Activated CD4-positive, CD25-positive, alpha-beta regulatory T cell treated with anti-CD3 and anti-CD28 coated beads, Interleukin-2, amount 50 U/mL, for 16 hours (primary cell): ENCODE data around the gene FAM200A.
"Not testable (repeated sequence)": the region's sequence is repeated elsewhere in the genome, so short reads cannot be mapped to it uniquely, and the experiment has no call there.

Experiments
- DNase-seq: peaks from one replicate; pipeline ENCODE4 v3.0.0-alpha.2; 2020; ENCODE audit warnings: low read depth, low spot score

Gene FAM200A

GRCh38 chr7:99559175-99559915, 7.4 kb upstream of the FAM200A start:
- DNase-seq: no peak

GRCh38 chr7:99558306-99559174, 6.6 kb upstream of the FAM200A start, which contains the start of gene ZNF655:
Gene ZNF655, plus strand, starts transcription at chr7:99558642. Its CDS starts 1,918 bp downstream, at chr7:99560560.
- DNase-seq: peak; percentile 81

GRCh38 chr7:99557940-99558305, 6.0 kb upstream of the FAM200A start:
- no peak for DNase-seq

GRCh38 chr7:99557196-99557607, 5.3 kb upstream of the FAM200A start:
- no peak for DNase-seq

GRCh38 chr7:99554939-99555338, 3.0 kb upstream of the FAM200A start:
- DNase-seq: no peak

DNA sequence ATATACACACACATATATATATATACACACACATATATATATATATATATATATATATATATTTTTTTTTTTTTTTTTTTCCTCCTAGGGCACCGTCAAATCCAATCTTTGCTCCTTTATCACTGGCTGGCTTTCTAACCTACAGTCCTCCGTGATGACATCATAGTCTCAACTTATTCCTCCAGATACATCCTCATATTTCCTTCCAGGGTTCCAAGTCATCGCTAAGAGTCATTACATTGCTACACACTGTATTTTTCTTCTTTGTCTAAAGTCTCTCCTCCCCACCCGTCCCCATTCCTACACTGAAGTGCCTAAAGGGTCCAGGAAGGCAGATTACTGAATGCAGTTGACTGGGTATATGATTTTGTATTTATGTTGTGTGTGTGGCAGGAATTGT, 1.1 kb upstream of the FAM200A start:
- DNase-seq: no peak

GRCh38 chr7:99551334-99551733, 580 bp downstream of the FAM200A start:
- DNase-seq: no peak

GRCh38 chr7:99549545-99549944, 2.4 kb downstream of the FAM200A start:
- not testable (repeated sequence) for DNase-seq

DNA sequence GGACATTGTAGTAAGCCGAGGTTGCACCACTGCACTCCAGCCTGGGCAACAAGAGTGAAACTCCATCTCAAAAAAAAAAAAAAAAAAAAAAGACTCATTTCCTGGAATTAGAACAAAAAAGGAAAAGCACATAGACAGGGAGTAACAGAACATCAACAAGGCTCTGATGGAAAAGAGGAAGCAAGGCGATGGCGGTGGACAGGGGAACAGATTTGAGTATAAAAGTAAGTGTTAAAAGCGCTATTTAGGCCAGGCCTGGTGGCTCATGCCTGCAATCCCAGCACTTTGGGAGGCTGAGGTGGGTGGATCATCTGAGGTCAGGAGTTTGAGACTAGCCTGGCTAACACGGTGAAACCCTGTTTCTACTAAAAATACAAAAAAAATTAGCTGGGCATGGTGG, 6.6 kb downstream of the FAM200A start:
- not testable (repeated sequence) for DNase-seq

DNA sequence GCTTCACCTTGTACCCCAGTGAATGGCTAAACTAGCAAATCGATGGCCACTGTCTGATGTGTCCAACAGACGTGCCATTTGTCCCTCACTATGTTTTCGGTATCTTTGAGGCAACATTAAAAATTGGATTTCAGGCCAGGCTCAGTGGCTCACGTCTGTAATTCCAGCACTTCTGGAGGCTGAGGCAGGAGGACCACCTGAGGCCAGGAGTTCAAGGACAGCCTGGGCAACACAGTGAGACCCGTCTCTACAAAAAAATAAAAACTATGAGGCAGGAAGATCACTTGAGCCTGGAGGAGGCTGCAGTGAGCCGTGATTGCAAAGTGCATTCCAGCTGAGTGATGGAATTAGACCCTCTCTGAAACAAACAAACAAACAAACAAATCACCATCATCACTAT, 8.0 kb downstream of the FAM200A start:
- DNase-seq: no peak

DNA sequence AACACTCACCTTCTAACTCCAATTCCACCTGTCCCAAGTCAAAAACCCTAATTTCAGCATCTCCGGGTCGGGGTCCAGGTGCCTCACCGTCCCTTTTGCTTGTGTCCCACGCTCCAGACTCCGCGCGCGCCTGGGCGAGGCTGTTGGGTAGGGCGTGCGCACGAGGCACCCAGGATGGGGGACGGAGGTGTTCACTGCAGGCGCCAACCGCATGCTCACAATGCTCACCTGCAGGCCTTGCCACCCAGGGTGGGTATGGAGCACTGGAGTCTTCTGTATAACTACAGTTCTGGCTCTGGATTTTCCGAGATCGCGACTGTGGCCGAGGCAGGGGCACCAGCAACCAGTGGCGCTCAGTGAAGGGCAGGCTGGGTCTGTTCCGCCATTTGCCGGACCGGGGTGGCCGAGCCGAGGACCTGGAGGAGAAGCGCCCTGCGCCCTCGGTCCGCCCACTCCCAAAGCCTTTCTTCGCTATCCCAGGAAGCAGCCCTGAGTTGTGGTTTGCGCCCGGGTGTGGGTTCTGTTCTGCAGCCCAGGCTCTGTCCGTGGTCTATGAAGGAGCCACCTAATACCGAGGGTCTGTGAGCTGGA, 8.7 kb downstream of the FAM200A start:
- DNase-seq: no peak

DNA sequence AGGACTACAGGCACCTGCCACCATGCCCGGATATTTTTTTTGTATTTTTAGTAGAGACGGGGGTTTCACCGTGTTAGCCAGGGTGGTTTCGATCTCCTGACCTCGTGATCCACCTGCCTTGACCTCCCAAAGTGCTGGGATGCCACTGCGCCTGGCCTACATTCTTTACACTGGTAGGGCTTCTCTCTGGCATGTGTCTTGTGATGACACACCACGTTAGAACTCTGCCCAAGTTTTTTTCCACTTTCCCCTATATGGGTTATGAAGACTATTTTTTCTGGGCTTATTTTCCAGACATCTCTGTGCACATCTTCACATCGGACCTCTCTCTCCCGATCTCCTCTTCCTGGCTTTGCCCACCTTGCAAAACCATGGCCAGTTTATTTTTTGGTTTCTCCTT, 10.7 kb downstream of the FAM200A start:
- no peak for DNase-seq

DNA sequence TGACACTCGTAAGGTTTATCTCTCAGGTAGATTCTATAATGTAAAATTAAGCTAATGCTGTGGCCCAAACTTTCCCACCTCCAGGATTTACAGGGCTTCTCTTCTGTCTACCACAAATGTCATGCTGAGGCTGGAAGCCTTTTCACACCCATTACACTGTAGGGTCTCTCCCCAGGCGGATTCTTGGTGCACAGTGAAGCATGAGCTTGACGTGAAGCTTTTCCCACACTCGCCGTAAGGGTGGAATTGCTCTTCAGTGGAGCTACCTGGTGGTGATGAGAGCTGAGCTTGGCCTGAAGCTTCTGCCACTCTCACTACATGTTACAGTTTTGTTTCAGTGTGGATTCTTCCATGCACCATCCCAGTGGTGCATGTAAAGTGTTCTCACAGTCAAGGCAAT, 11.4 kb downstream of the FAM200A start:
- no peak for DNase-seq

DNA sequence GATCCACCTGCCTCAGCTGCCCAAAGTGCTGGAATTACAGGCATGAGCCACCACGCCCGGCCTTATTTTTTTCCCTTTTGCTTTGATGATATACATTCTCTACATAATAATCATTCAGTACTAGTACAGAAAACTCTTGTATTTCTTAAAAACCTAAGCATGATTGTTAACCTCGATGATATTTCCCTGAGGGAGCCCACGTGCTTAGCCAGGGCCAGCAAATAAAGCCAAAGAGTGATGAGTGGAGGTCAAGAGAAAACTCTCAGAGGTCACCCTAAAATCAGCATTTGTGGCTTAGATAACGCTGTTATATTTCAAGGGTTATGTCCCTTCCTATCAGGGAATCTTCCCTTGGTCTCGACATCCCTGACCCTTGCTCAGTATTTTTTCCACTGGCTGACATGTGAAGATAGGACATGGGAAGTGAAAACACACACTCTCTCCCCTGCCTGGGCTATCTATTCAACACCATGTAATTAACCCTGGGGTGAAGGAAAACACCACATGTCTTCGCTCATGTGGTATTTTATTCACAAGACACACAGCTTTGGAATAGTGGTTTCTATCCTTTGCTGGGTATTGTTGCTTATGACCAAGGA, 12.6 kb downstream of the FAM200A start:
- DNase-seq: no peak

- DNase-seq: no peak
Observed at GRCh38 chr7:99535667-99536066, 16.2 kb downstream of the FAM200A start.

DNA sequence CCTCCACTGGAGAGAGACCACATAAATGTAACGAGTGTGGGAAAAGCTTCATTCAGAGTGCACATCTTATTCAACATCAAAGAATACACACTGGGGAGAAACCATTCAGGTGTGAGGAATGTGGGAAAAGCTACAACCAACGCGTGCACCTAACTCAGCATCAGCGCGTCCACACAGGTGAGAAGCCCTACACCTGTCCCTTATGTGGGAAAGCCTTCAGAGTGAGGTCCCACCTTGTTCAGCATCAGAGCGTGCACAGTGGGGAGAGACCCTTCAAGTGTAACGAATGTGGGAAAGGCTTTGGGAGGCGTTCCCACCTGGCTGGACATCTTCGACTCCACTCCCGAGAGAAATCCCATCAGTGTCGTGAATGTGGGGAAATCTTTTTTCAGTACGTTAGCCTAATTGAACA, 20.6 kb downstream of the FAM200A start:
- DNase-seq: no peak

- DNase-seq: no peak
Observed at GRCh38 chr7:99525713-99526440, 26.0 kb downstream of the FAM200A start.

GRCh38 chr7:99521399-99521798, 30.5 kb downstream of the FAM200A start:
- no peak for DNase-seq

DNA sequence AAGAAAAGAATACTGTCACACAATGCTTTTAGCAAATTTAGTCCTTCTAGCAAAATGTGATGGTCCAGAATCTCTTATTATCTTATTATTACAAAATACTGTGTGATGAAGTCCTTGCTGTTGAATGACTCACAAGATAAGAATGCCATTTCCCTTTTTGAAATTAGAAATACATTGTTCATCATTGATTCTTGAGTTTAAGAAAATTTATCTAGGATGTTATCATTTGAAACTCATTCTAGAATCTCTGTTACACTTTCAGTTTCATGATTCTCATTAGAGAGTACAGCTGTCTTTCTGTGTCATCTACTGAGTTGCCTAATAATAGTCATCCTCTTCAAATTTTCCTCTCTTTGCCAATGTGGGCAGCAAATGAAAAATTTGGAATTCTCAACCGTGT, 37.9 kb downstream of the FAM200A start:
- DNase-seq: no peak

DNA sequence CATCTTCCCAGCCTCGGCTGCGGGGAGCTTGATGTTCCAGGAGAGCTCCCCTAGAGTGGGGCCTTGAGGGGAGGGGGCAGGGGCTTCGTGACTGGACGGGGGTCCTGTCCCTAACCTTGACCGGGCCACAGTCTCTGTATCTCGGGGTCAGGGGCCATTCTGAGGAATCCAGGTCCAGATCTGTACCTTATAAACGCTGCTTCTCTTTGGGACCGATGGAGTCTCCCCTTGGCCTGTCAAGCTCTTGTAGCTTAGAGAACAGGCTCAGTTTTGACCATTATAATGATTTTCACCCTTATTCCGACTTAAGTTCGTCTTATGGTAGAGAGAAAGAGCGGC, 46.6 kb downstream of the FAM200A start:
- no peak for DNase-seq

DNA sequence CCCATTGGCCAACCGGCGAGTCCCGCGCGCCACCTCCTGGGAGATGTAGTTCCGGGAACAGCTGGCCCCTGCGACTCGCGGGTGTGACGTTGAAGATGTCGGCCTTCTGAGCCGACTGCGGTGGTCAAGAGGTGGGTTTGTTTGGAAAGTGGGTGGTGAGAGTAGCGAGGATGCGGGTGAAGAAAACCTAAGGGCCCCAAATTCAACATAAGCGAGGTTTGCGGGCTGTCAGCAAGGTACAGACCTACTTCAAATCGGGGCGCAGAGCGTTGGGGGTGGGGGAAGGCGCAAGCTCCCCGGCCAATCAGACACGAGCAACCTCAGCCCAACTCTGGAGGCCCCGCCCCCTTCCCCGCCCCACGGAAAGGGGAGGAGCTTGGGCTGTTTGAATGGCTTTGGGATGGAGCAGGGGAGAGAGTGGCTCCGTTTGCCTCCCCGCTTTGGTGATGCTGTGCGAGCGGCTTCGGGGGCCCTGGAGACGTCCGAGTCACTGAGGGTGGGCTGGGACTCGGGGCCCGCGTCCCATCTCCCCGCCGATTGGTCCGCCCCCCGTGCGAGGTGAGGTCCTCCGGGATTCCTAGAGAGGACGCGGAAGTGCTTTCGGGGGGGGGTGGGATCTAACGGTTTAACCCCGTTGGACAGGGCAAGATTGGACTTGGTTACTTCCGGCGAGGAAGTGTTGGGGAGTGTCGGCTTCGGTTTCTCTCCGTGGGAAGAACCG, 47.2 kb downstream of the FAM200A start, which contains the start of gene ZKSCAN5:
Gene ZKSCAN5, plus strand, starts transcription at position 60 of the 721 bp plus-strand sequence. CDS start 1,383 bp downstream, outside the sequence.
- DNase-seq: peak; percentile 94
